Endothelial cell (in vitro differentiated cells): ENCODE measurements around the gene PIK3CD. TPM values are rescaled to one million over a fixed set of nuclear protein-coding genes. Genes with fewer than 3 reads are reported as not detected.

Experiments
- DNase-seq: peaks from one replicate; pipeline ENCODE4 v3.0.0; 2021; ENCODE audit warnings: low spot score
- H3K27ac Mint-ChIP-seq: one replicate; pipeline ENCODE4 v1.8.0; 2021; ENCODE audit warnings: mixed read lengths, inconsistent platforms; ENCODE audit not compliant: unreplicated experiment
- H3K27me3 Mint-ChIP-seq: one replicate; pipeline ENCODE4 v1.8.0; 2021; ENCODE audit warnings: mild to moderate bottlenecking, moderate library complexity, mixed read lengths, inconsistent platforms; ENCODE audit not compliant: unreplicated experiment
- H3K36me3 Mint-ChIP-seq: one replicate; pipeline ENCODE4 v1.8.0; 2021; ENCODE audit warnings: mild to moderate bottlenecking, low read depth, mixed read lengths, inconsistent platforms; ENCODE audit not compliant: unreplicated experiment
- H3K4me1 Mint-ChIP-seq: one replicate; pipeline ENCODE4 v1.8.0; 2021; ENCODE audit warnings: mild to moderate bottlenecking, mixed read lengths, inconsistent platforms; ENCODE audit not compliant: unreplicated experiment
- H3K4me3 Mint-ChIP-seq: one replicate; pipeline ENCODE4 v1.8.0; 2021; ENCODE audit warnings: mild to moderate bottlenecking, mixed read lengths, inconsistent platforms; ENCODE audit not compliant: unreplicated experiment
- H3K9me3 Mint-ChIP-seq: one replicate; pipeline ENCODE4 v1.8.0; 2021; ENCODE audit warnings: mixed read lengths, inconsistent platforms; ENCODE audit not compliant: unreplicated experiment
- total RNA-seq: library from RNA; stranded (reverse); fragmentation: NEBNext Ultra II Directional; extraction: Animal tissue kit (Norgen Biotek cat#: 25700); gene quantifications from one replicate; pipeline ENCODE4 v1.2.1, GENCODE V29; 2021; ENCODE audit not compliant: unreplicated experiment
- TF ChIP-seq, protein P1 (sequence below): fragments of 200-600 bp; sonication (generic); IDR thresholded peaks from one replicate; pipeline ENCODE4 v1.5.0; 2021; ENCODE audit warnings: antibody characterized with exemption; ENCODE audit not compliant: unreplicated experiment

The PIK3CD gene
- total RNA-seq, 1 donor from 2014 or later = 30.3 TPM

DNA sequence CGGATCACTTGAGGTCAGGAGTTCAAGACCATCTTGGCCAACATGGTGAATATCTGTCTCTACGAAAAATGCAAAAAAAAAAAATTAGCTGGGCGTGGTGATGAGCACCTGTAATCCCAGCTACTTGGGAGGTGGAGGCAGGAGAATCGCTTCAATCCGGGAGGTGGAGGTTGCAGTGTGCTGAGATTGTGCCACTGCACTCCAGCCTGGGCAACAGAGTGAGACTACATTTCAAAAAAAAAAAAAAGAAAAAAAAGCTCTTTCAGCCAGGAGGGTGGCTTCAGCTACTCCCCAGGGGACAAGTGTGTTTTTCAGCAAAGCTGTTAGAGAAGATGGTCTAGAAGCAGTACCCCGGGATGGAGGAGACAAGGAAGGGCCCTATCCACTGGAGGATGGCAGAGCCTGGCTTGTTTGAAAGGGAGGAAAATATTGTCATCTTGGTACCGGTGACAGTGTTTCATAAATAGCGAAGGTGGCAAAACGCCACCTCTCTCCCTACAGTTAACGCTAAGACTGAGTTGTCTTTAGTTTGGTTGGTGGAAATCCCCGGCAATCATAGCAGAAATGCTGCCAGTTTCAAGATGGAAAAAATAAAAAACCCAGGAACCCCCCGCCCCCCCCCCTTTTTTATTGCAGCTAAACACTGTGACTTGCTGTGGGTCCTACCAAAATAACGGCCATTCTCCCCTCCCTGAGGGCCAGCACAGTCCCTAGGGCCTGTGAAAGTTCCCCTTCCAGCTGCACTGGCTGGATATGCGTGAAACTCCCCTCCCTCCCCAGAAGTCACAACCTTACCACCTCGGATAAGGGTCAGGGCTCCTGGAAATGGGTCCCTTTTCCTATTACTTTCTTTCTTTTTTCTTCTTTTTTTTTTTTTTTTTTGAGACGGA, 3.5 kb downstream of the PIK3CD start:
- no peaks in the 10 kb centered on the region for H3K36me3 Mint-ChIP-seq
- TF ChIP-seq, protein P1, sequence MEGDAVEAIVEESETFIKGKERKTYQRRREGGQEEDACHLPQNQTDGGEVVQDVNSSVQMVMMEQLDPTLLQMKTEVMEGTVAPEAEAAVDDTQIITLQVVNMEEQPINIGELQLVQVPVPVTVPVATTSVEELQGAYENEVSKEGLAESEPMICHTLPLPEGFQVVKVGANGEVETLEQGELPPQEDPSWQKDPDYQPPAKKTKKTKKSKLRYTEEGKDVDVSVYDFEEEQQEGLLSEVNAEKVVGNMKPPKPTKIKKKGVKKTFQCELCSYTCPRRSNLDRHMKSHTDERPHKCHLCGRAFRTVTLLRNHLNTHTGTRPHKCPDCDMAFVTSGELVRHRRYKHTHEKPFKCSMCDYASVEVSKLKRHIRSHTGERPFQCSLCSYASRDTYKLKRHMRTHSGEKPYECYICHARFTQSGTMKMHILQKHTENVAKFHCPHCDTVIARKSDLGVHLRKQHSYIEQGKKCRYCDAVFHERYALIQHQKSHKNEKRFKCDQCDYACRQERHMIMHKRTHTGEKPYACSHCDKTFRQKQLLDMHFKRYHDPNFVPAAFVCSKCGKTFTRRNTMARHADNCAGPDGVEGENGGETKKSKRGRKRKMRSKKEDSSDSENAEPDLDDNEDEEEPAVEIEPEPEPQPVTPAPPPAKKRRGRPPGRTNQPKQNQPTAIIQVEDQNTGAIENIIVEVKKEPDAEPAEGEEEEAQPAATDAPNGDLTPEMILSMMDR = no peak
- DNase-seq = no peak
- no peaks in the 10 kb centered on the region for H3K9me3 Mint-ChIP-seq
- no peak overlapping the region for H3K27ac Mint-ChIP-seq
- peaks cover 2% of the 10 kb centered on the region for H3K4me1 Mint-ChIP-seq
- H3K27me3 Mint-ChIP-seq = peaks cover 6% of the 10 kb centered on the region
- H3K4me3 Mint-ChIP-seq = no peak overlapping the region

DNA sequence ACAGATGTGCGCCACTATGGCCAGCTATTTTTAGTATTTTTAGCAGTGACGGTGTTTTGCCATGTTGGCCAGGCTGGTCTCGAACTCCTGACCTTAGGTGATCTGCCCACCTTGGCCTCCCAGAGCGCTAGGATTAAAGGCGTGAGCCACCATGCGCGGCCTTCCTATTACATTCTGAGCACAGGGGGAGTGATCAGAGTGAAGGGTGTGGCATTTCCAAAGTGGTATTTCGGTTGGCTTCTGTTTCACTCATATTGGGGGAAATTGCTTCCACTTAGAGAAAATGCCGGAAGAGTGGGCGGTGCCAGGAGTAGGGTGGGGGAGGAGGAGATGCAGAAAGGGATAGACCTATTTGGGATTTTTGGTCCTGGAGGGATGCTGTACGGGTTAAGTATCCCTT, 4.3 kb downstream of the PIK3CD start:
- TF ChIP-seq, protein P1 = no peak
- Mint-ChIP-seq H3K4me3 (no peak overlapping the region), H3K4me1 (peaks cover 2% of the 10 kb centered on the region), H3K9me3 (no peaks in the 10 kb centered on the region), H3K27me3 (peaks cover 3% of the 10 kb centered on the region), H3K27ac (no peak overlapping the region), H3K36me3 (no peaks in the 10 kb centered on the region)
- no peak for DNase-seq

DNA sequence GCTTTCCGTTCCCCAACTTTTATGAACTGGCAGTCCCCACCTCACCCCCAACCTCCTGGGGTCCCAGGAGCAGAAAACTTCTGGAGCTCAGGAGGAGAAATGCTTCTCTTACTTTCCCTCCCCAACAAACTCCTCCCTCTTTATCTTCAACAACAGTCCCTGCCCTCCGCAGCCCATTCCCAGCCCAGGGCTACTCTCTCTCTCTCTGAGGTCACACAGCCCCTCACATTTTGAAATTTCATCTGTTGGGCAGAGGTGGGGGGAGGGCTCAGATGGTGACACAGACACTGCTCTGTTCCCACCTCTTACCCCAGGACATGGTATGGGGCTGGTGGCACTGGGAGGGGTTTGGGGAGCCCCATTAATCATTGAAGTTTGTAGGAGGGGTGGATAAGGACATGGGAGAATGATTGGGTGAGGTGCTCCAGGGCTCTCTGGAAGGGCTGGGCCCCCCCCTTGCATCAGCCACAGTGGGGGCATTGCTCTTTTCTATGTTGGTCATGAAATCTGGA, 6.0 kb downstream of the PIK3CD start:
- DNase-seq = no peak
- Mint-ChIP-seq H3K36me3 (no peaks in the 10 kb centered on the region), H3K27ac (no peak overlapping the region), H3K9me3 (no peaks in the 10 kb centered on the region), H3K4me3 (no peak overlapping the region), H3K4me1 (peaks cover under 1% of the 10 kb centered on the region), H3K27me3 (peaks cover 3% of the 10 kb centered on the region)
- TF ChIP-seq, protein P1 = no peak

DNA sequence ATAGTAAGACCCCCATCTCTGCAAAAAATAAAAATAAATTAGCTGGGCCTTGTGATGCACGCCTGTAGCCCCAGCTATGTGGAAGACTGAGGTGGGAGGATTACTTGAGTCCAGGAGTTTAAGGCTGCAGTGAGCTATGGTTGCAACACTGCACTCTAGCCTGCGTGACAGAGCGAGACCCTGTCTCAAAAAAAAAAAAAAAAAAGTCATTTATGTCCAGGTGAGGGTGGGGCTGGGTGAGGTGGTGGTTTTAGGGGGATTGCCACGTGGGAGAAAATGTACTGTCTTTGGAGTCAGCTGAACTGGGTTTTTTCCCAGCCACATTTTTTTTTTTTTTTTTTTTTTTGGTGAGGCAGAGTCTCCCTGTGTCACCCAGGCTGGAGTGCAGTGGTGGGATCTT, 6.7 kb downstream of the PIK3CD start:
- TF ChIP-seq, protein P1 = no peak
- H3K27ac Mint-ChIP-seq = no peak overlapping the region
- H3K4me3 Mint-ChIP-seq = no peak overlapping the region
- no peaks in the 10 kb centered on the region for H3K9me3 Mint-ChIP-seq
- peaks cover 3% of the 10 kb centered on the region for H3K27me3 Mint-ChIP-seq
- H3K36me3 Mint-ChIP-seq = no peaks in the 10 kb centered on the region
- no peaks in the 10 kb centered on the region for H3K4me1 Mint-ChIP-seq
- no peak for DNase-seq

DNA sequence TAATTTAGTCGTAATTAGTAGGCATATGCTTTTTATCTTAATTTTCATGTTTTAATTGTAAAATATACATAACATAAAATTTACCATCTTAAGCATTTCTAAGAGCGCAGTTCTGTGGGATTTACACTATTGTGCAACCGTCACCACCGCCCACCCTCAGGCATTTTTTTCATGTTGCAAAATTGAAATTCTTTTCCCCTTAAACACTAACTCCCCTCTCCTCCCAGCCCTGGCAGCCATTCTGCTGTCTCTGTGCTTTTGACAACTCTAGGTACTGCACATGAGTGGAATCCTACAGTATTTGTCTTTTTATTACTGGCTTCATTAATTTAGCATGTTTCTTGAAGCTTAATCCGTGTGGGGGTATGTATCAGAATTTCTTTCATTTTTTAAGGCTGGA, 7.8 kb downstream of the PIK3CD start:
- no peaks in the 10 kb centered on the region for H3K9me3 Mint-ChIP-seq
- H3K27ac Mint-ChIP-seq = no peak overlapping the region
- TF ChIP-seq, protein P1 = no peak
- H3K36me3 Mint-ChIP-seq = no peaks in the 10 kb centered on the region
- H3K4me3 Mint-ChIP-seq = no peak overlapping the region
- no peaks in the 10 kb centered on the region for H3K27me3 Mint-ChIP-seq
- DNase-seq = no peak
- no peaks in the 10 kb centered on the region for H3K4me1 Mint-ChIP-seq
